ENCODE measurements around the gene OTX1. TPM values are rescaled to one million over a fixed set of nuclear protein-coding genes. Genes with fewer than 3 reads are reported as not detected.
A peak's percentile ranks its signal among the peaks of the same experiment; 100 is the strongest.

The OTX1 gene
- total RNA-seq, 1 experiment from 2014 or later: 14.4 TPM

DNA sequence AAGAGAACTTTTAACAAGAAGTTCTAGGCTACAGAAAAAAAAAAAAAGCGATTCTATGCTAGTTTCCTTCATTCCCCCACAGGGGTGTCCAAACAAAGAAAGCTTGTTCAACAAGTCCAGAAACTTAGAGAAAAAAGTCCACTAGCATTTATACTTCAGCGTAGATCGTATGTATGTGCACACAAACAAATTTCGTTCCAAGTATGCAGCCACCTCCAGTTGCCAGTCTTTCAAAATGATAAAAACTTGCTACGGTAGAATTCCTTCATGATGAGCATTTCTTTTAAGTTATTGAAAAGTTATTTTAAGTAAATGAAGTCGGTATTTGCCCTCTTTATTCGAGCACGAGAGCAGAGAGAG is 3.7 kb upstream of the OTX1 start:
- Mint-ChIP-seq H3K9me3 (ENCODE audit: unreplicated experiment) (no peaks in the 10 kb centered on the region), H3K27me3 (ENCODE audit: insufficient read depth, unreplicated experiment) (no peaks in the 10 kb centered on the region), H3K36me3 (ENCODE audit: insufficient read depth, unreplicated experiment) (peaks cover 37% of the 10 kb centered on the region), H3K4me3 (ENCODE audit: unreplicated experiment) (no peak overlapping the region), H3K27ac (ENCODE audit: unreplicated experiment) (no peak overlapping the region), H3K4me1 (ENCODE audit: low read depth, unreplicated experiment) (no peaks in the 10 kb centered on the region)
- TF ChIP-seq CTCF (IDR thresholded peaks at IDR 0.05; ENCODE audit: insufficient read depth in 1 of 2, low read depth in 1 of 2, low read length in 1 of 2, severe bottlenecking in 1 of 2, unreplicated experiment in 1 of 2): no peak
- H3K4me1 ChIP-seq: no peaks in the 10 kb centered on the region
- intact Hi-C loops (cut with micrococcal nuclease; ENCODE audit: unreplicated experiment): no loop called here
- DNase-seq: no peak
- no peaks in the 10 kb centered on the region; the same call in 1 of the 2 replicates for H3K36me3 ChIP-seq (ENCODE audit: control insufficient read depth, insufficient read depth, low read length)
- CTCF ChIA-PET: no interaction called here
- H3K4me3 ChIP-seq (ENCODE audit: low read depth, low read length): no peak overlapping the region
- no peaks in the 10 kb centered on the region for H3K9me3 ChIP-seq
- POLR2A ChIA-PET: no interaction called here
- BruUV-seq (replicated peaks): no TSS peak
- H3K27me3 ChIP-seq (replicated peaks; ENCODE audit: control insufficient read depth, insufficient read depth, low read length): no peaks in the 10 kb centered on the region

DNA sequence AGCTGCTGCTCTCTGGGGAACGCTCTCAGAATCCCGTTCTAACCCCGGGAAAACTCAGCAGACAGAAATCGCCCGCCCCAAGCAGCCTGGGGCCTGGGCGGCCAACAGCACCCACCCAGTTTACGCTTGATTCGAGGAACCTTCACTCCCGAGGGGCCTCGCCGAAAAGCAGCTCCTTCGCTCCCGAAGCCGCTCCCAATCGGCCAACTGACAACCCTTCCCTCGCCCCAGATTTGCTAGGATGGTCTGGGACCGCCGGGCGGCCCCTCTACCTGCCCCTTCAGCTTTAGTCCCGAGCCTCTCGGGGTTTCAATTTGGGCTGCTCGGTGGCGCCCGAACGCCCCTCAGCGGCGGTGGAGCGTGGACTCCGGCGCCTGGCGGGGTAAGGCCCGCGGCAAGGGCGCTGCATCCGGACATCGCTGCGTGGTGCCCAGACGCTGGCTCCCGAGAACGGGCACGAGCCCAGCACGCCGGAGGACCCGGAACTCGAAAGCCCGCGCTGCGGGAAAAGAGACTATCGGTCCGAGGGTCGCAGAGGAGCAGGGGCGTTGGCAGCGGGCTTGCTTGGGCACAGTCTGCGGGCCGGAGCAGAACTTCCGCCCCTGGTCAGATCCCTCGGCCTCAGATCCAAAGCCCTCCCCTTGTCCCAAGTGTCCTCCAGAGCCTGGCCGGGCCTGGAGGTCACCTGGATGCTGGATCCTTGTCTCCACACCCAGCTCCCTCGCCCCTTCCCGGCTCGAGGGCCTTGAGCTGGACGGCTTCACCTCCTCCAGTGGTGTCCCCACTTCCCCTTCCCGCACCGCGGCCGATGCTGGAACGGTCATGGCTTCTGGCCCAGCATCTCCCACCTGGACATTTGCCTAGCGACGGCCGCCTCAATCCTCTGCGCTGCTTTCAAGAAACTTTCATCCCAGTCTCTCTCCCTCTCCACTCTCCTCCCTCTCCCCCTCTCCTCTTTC is 3.0 kb upstream of the OTX1 start:
- TF ChIP-seq CTCF (IDR thresholded peaks at IDR 0.05; ENCODE audit: insufficient read depth in 1 of 2, low read depth in 1 of 2, low read length in 1 of 2, severe bottlenecking in 1 of 2, unreplicated experiment in 1 of 2): no peak
- Histone ChIP-seq H3K4me1 (no peaks in the 10 kb centered on the region), H3K36me3 (ENCODE audit: control insufficient read depth, insufficient read depth, low read length) (no peaks in the 10 kb centered on the region; the same call in 1 of the 2 replicates), H3K27me3 (replicated peaks; ENCODE audit: control insufficient read depth, insufficient read depth, low read length) (no peaks in the 10 kb centered on the region), H3K4me3 (ENCODE audit: low read depth, low read length) (no peak overlapping the region), H3K9me3 (no peaks in the 10 kb centered on the region)
- H3K4me3 Mint-ChIP-seq (ENCODE audit: unreplicated experiment): no peak overlapping the region
- peaks cover 37% of the 10 kb centered on the region for H3K36me3 Mint-ChIP-seq (ENCODE audit: insufficient read depth, unreplicated experiment)
- no peak overlapping the region for H3K27ac Mint-ChIP-seq (ENCODE audit: unreplicated experiment)
- no peaks in the 10 kb centered on the region for H3K4me1 Mint-ChIP-seq (ENCODE audit: low read depth, unreplicated experiment)
- no peaks in the 10 kb centered on the region for H3K9me3 Mint-ChIP-seq (ENCODE audit: unreplicated experiment)
- CTCF ChIA-PET: no interaction called here
- intact Hi-C loops (cut with micrococcal nuclease; ENCODE audit: unreplicated experiment): no loop called here
- no peak for DNase-seq
- BruUV-seq (replicated peaks): no TSS peak
- POLR2A ChIA-PET: no interaction called here
- no peaks in the 10 kb centered on the region for H3K27me3 Mint-ChIP-seq (ENCODE audit: insufficient read depth, unreplicated experiment)

DNA sequence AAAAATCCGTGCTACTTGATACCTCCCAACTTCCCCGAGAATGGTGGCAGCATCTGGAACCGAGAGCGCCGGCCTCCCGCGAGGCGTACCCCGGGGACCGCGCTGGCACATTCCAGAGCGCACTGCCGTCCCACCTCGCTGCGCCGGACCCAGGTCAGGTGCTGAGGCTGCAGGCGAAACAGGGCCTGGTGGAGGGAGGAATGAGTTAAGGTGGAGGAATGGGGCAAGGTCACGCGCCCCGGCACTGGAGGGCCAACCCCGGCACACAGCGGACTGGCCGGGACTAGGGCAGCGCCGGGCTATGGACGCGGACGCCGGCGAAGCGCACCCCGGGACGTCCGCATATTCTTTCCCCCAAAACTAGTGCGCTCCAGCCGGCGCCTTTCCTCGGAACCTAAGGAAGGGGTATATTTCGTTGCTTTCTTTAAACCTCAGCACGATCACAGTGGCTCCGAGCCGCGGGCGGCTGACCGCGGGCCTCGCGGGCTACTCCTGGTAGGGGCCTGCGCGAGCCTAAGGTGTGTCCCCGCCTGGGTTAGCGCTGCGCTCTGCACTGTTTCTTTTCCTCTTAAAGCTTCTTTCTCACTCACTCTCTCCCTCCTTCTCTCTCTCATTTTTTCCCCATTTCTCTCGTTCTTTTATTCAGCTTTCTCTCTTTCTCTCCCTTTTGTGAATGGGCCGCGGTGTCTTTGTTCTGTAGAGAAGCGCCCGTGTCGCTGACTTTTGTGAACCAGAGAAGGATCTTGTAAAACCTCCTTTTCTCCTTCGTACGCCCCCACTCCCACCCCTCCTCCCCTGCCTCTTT is 2.1 kb upstream of the OTX1 start:
- H3K4me3 ChIP-seq (ENCODE audit: low read depth, low read length): no peak overlapping the region; the same call in 1 of the 2 replicates
- no TSS peak for BruUV-seq (replicated peaks)
- Mint-ChIP-seq H3K4me1 (ENCODE audit: low read depth, unreplicated experiment) (no peaks in the 10 kb centered on the region), H3K27ac (ENCODE audit: unreplicated experiment) (peak overlapping the region; percentile 89), H3K9me3 (ENCODE audit: unreplicated experiment) (no peaks in the 10 kb centered on the region), H3K27me3 (ENCODE audit: insufficient read depth, unreplicated experiment) (no peaks in the 10 kb centered on the region), H3K4me3 (ENCODE audit: unreplicated experiment) (peak overlapping the region; percentile 85), H3K36me3 (ENCODE audit: insufficient read depth, unreplicated experiment) (peaks cover 43% of the 10 kb centered on the region)
- H3K9me3 ChIP-seq: no peaks in the 10 kb centered on the region
- no peaks in the 10 kb centered on the region for H3K27me3 ChIP-seq (replicated peaks; ENCODE audit: control insufficient read depth, insufficient read depth, low read length)
- no peak for DNase-seq
- no peaks in the 10 kb centered on the region for H3K4me1 ChIP-seq
- no peaks in the 10 kb centered on the region; the same call in 1 of the 2 replicates for H3K36me3 ChIP-seq (ENCODE audit: control insufficient read depth, insufficient read depth, low read length)
- no peak for TF ChIP-seq CTCF (IDR thresholded peaks at IDR 0.05; ENCODE audit: insufficient read depth in 1 of 2, low read depth in 1 of 2, low read length in 1 of 2, severe bottlenecking in 1 of 2, unreplicated experiment in 1 of 2)
- intact Hi-C loops (cut with micrococcal nuclease; ENCODE audit: unreplicated experiment): no loop called here
- POLR2A ChIA-PET: no interaction called here
- CTCF ChIA-PET: no interaction called here

Data from Caco-2 (cell line).